Kidney (tissue), 14 donors: Measurements from ENCODE around the gene CD58. TPM values are rescaled to one million over a fixed set of nuclear protein-coding genes. Genes with fewer than 3 reads are reported as not detected.

Source experiments
- DNase-seq, 5 donors: peaks; one replicate each; pipeline ENCODE4 v3.0.0-alpha.2; 2013 to 2020
- FAIRE-seq: peaks from 2 replicates; lab custom pipeline; 2012; peaks lifted over from hg19 to GRCh38; lab: Jason Lieb, UNC
- H3K27ac ChIP-seq, 2 donors: one replicate each; pipeline ENCODE4 v1.7.0; 2013; ENCODE audit warnings: low read depth in 2 of 2, low read length in 2 of 2, inconsistent platforms in 1 of 2
- H3K27me3 ChIP-seq: one replicate; pipeline ENCODE4 v1.7.1; 2013; ENCODE audit warnings: low read length, inconsistent platforms; ENCODE audit not compliant: control insufficient read depth, insufficient read depth
- H3K36me3 ChIP-seq, 3 donors: one replicate each; pipeline versions ENCODE4 v1.7.0 to v1.7.1; 2013; ENCODE audit warnings: low read length in 3 of 3, control low read depth in 1 of 3, inconsistent platforms in 1 of 3; ENCODE audit not compliant: insufficient read depth in 3 of 3, control insufficient read depth in 2 of 3
- H3K4me1 ChIP-seq, 3 donors: one replicate each; pipeline versions ENCODE4 v1.7.0 to v1.7.1; 2013; ENCODE audit warnings: low read length in 3 of 3, inconsistent platforms in 1 of 3, low read depth in 1 of 3; ENCODE audit not compliant: control insufficient read depth in 2 of 3, insufficient read depth in 2 of 3
- H3K4me3 ChIP-seq, 3 donors: one replicate each; pipeline versions ENCODE4 v1.7.0 to v1.8.1; 2013; ENCODE audit warnings: low read length in 3 of 3, control low read depth in 1 of 3, inconsistent platforms in 1 of 3
- H3K9ac ChIP-seq, 3 donors: one replicate each; pipeline versions ENCODE4 v1.7.0 to v1.7.1; 2013; ENCODE audit warnings: low read length in 3 of 3, control low read depth in 1 of 3, inconsistent platforms in 1 of 3
- H3K9me3 ChIP-seq, 3 donors: one replicate each; pipeline versions ENCODE4 v1.7.0 to v1.7.1; 2013; ENCODE audit warnings: low read length in 3 of 3, control low read depth in 1 of 3, inconsistent platforms in 1 of 3; ENCODE audit not compliant: control insufficient read depth in 2 of 3, insufficient read depth in 1 of 3
- CTCF ChIP-seq: IDR thresholded peaks from 3 replicates; pipeline ENCODE4 v1.5.1; 2012; ENCODE audit warnings: mild to moderate bottlenecking, moderate library complexity, borderline replicate concordance; ENCODE audit not compliant: insufficient read depth; ENCODE audit errors: extremely low read depth
- intact Hi-C: fragments of 100-400 bp; cut with DNase I; formaldehyde crosslinking; loops from one replicate; pipeline ENCODE4 v1.11.1; 2022
- polyA plus RNA-seq: library from polyadenylated mRNA; stranded (reverse); fragments of 350-450 nt; fragmentation: Illumina TruSeq; extraction: RNeasy Lipid Tissue Mini Kit (QIAGEN cat#74804); gene quantifications from one replicate; pipeline ENCODE4 v1.2.3, GENCODE V29; 2014; ENCODE audit warnings: low read depth, low replicate concordance; ENCODE audit not compliant: insufficient read depth
- total RNA-seq: library from RNA; stranded (reverse); fragmentation: NEBNext Ultra II Directional; extraction: Animal tissue kit (Norgen Biotek cat#: 25700); gene quantifications from one replicate; pipeline ENCODE4 v1.2.1, GENCODE V29; 2021
- donor health status: control.
- donor health status: control.
- donor health status: control.
- donor health status: control.
- donor health status: control.
- donor health status: DM: yes; HTN: yes; CAD: no.
- donor health status: Normal renal cell carcinoma (clear cell type).

The CD58 gene
- total and polyA plus RNA-seq, 2 donors from 2014 or later = 27.4 to 36.6 TPM

GRCh38 chr1:116508085-116508983 is 62.5 kb downstream of the CD58 start:
- Histone ChIP-seq H3K36me3 (no peaks in the 10 kb centered on the region), H3K4me3 (no peak overlapping the region), H3K4me1 (peaks cover 0 to 3% (median 2%) of the 10 kb centered on the region in 3 donors), H3K9me3 (no peaks in the 10 kb centered on the region), H3K27me3 (no peaks in the 10 kb centered on the region), H3K9ac (no peak overlapping the region), H3K27ac (no peak overlapping the region)
- FAIRE-seq (no peak), DNase-seq (no peak)
- TF ChIP-seq CTCF = no peak
- intact Hi-C loops = no loop called here

- FAIRE-seq = no peak
Measured at GRCh38 chr1:116507631-116508030, 63.2 kb downstream of the CD58 start.

GRCh38 chr1:116506132-116507004 is 64.5 kb downstream of the CD58 start:
- TF ChIP-seq CTCF = no peak
- H3K36me3 ChIP-seq = no peaks in the 10 kb centered on the region
- H3K27me3 ChIP-seq = no peaks in the 10 kb centered on the region
- no peak for FAIRE-seq
- H3K4me1 ChIP-seq = peaks cover 0 to 3% (median 2%) of the 10 kb centered on the region in 3 donors
- H3K9ac ChIP-seq = no peak overlapping the region
- no peaks in the 10 kb centered on the region for H3K9me3 ChIP-seq
- no peak for DNase-seq
- no peak overlapping the region for H3K4me3 ChIP-seq
- intact Hi-C loops = no loop called here
- H3K27ac ChIP-seq = no peak overlapping the region

More at GRCh38 chr1:116507631-116508030, 63.2 kb downstream of the CD58 start:
- Histone ChIP-seq H3K27me3 (no peaks in the 10 kb centered on the region), H3K4me3 (no peak overlapping the region), H3K4me1 (peaks cover 0 to 3% (median 2%) of the 10 kb centered on the region in 3 donors), H3K9ac (no peak overlapping the region), H3K27ac (no peak overlapping the region), H3K9me3 (no peaks in the 10 kb centered on the region), H3K36me3 (no peaks in the 10 kb centered on the region)
- no peak for DNase-seq
- intact Hi-C loops = no loop called here
- TF ChIP-seq CTCF = no peak
